ENCODE results near the gene GOLGA3.

- TF ChIP-seq POLR2AphosphoS5 (IDR thresholded peaks at IDR 0.05; ENCODE audit: borderline replicate concordance, low read depth, low read length) = no peak
- no peak for TF ChIP-seq EZH2 (IDR thresholded peaks at IDR 0.05)
- no peak for TF ChIP-seq FOXP2 (optimal IDR thresholded peaks at IDR 0.05; ENCODE audit: control extremely low read depth, extremely low read length, insufficient read depth)
Observed at GRCh38 chr12:132825861-132826260, 2.8 kb downstream of the GOLGA3 start.
